Measurements from ENCODE around the gene SLC6A17. TPM values are rescaled to one million over a fixed set of nuclear protein-coding genes. Genes with fewer than 3 reads are reported as not detected.

SLC6A17 gene
- total and polyA plus RNA-seq, 10 donors: under 0.01 to 0.02 TPM; not detected in 8

GRCh38 chr1:110239441-110240430 lies 89.4 kb downstream of the SLC6A17 start:
- TF ChIP-seq POLR2A (IDR thresholded peaks at IDR 0.05): no peak
- TF ChIP-seq POLR2AphosphoS5 (IDR thresholded peaks at IDR 0.05): no peak
- TF ChIP-seq CTCF (IDR thresholded peaks at IDR 0.05 in 8 of 11, conservative IDR thresholded peaks at IDR 0.05 in 3 of 11): no peak
- Histone ChIP-seq H3K9me3 (no peaks in the 10 kb centered on the region), H3K36me3 (peaks cover 0 to 5% (median 0%) of the 10 kb centered on the region in 6 donors), H3K27me3 (replicated peaks in 1 of 7) (no peaks in the 10 kb centered on the region), H3K4me1 (peaks cover 0 to 62% (median 24%) of the 10 kb centered on the region in 6 donors), H3K27ac (peak overlapping the region in 1 of 8 donors; percentile 42), H3K4me3 (no peak overlapping the region)
- 58 to 71% (median 60%) methylated on average over 11 of the region's 11 CpGs for WGBS, 5 donors
- peak; percentile 62 for DNase-seq
- intact Hi-C loops (cut with DNase I; ENCODE audit: low total_unique reads): no loop called here

GRCh38 chr1:110240476-110241210 lies 90.3 kb downstream of the SLC6A17 start:
- WGBS, 5 donors: 85 to 92% (median 90%) methylated on average over 6 to 13 of the region's 13 CpGs
- peak; percentile 66 for DNase-seq
- H3K27ac ChIP-seq: no peak overlapping the region
- no peaks in the 10 kb centered on the region for H3K27me3 ChIP-seq (replicated peaks in 1 of 7)
- peaks cover 0 to 53% (median 17%) of the 10 kb centered on the region in 6 donors for H3K4me1 ChIP-seq
- no peak for TF ChIP-seq CTCF (IDR thresholded peaks at IDR 0.05 in 8 of 11, conservative IDR thresholded peaks at IDR 0.05 in 3 of 11)
- TF ChIP-seq POLR2AphosphoS5 (IDR thresholded peaks at IDR 0.05): no peak
- TF ChIP-seq POLR2A (IDR thresholded peaks at IDR 0.05): no peak
- no peaks in the 10 kb centered on the region for H3K9me3 ChIP-seq
- no peaks in the 10 kb centered on the region for H3K36me3 ChIP-seq
- no peak overlapping the region for H3K4me3 ChIP-seq
- intact Hi-C loops (cut with DNase I; ENCODE audit: low total_unique reads): no loop called here

- no peak for TF ChIP-seq POLR2A (IDR thresholded peaks at IDR 0.05)
- TF ChIP-seq POLR2AphosphoS5 (IDR thresholded peaks at IDR 0.05): no peak
- no peak for TF ChIP-seq CTCF (IDR thresholded peaks at IDR 0.05 in 8 of 11, conservative IDR thresholded peaks at IDR 0.05 in 3 of 11)
- Histone ChIP-seq H3K4me3 (no peak overlapping the region), H3K4me1 (peaks cover 0 to 44% (median 13%) of the 10 kb centered on the region in 6 donors), H3K27me3 (replicated peaks in 1 of 7) (no peaks in the 10 kb centered on the region), H3K36me3 (no peaks in the 10 kb centered on the region), H3K27ac (no peak overlapping the region), H3K9me3 (no peaks in the 10 kb centered on the region)
- intact Hi-C loops (cut with DNase I; ENCODE audit: low total_unique reads): no loop called here
- 31 to 63% (median 43%) methylated on average over 2 of the region's 2 CpGs for WGBS, 5 donors
- DNase-seq: no peak
Measured at GRCh38 chr1:110241516-110241915, 91.2 kb downstream of the SLC6A17 start.
